GM15510 (cell line): Measurements from ENCODE around the gene PBX3.

Experiments used
- POLR2A ChIP-seq: IDR thresholded peaks from 3 replicates; pipeline ENCODE4 v1.6.1; 2011; ENCODE audit warnings: borderline replicate concordance; ENCODE audit not compliant: insufficient read length; ENCODE audit errors: extremely low read depth

PBX3 gene

GRCh38 chr9:125893277-125893676, 146.1 kb downstream of the PBX3 start:
- TF ChIP-seq POLR2A = no peak

GRCh38 chr9:125894566-125894965, 147.4 kb downstream of the PBX3 start:
- TF ChIP-seq POLR2A = no peak

- no peak for TF ChIP-seq POLR2A
These were observed 149.2 kb downstream of the PBX3 start for GRCh38 chr9:125896404-125896803.

- no peak for TF ChIP-seq POLR2A
These were observed 149.8 kb downstream of the PBX3 start for GRCh38 chr9:125896964-125897363.

- no peak for TF ChIP-seq POLR2A
These were observed 150.3 kb downstream of the PBX3 start for GRCh38 chr9:125897481-125897880.

- TF ChIP-seq POLR2A = no peak
These were observed 155.0 kb downstream of the PBX3 start for GRCh38 chr9:125902214-125902613.

GRCh38 chr9:125902831-125903512, 155.8 kb downstream of the PBX3 start:
- no peak for TF ChIP-seq POLR2A

- TF ChIP-seq POLR2A = no peak
These were observed 157.1 kb downstream of the PBX3 start for GRCh38 chr9:125904155-125904851.

GRCh38 chr9:125906144-125906543, 159.0 kb downstream of the PBX3 start:
- TF ChIP-seq POLR2A = no peak

- no peak for TF ChIP-seq POLR2A
These were observed 159.7 kb downstream of the PBX3 start for GRCh38 chr9:125906893-125907292.

- TF ChIP-seq POLR2A = no peak
These were observed 161.0 kb downstream of the PBX3 start for GRCh38 chr9:125908136-125908535.

- TF ChIP-seq POLR2A = no peak
These were observed 161.8 kb downstream of the PBX3 start for GRCh38 chr9:125908966-125909365.

- TF ChIP-seq POLR2A = no peak
These were observed 162.3 kb downstream of the PBX3 start for GRCh38 chr9:125909459-125909858.

GRCh38 chr9:125910286-125910685, 163.1 kb downstream of the PBX3 start:
- TF ChIP-seq POLR2A = no peak

GRCh38 chr9:125911861-125912644, 164.9 kb downstream of the PBX3 start:
- no peak for TF ChIP-seq POLR2A
